HepG2 (cell line): ENCODE data around the gene UBE2J1. TPM values are rescaled to one million over a fixed set of nuclear protein-coding genes. Genes with fewer than 3 reads are reported as not detected.

Experiments used
- ATAC-seq: fragments of 200-7000 bp; cut with Tn5 transposase; 3 replicates; pipeline ENCODE4 v1.9.1; 2020; ENCODE audit warnings: mild to moderate bottlenecking, moderate library complexity
- BruUV-seq: library from RNA; stranded (reverse); fragments of 400-500 nt; replicated peaks from 2 replicates; lab custom pipeline; 2021; lab: Mats Ljungman, UMichigan
- CTCF ChIA-PET: fragments of 300-600 bp; formaldehyde crosslinking; extraction: SDS; loops from one replicate; lab custom pipeline; 2021; ENCODE audit warnings: low total read pairs, inconsistent platforms, low intra/inter-chr PET ratio; lab: Yijun Ruan, JAX
- POLR2A ChIA-PET: fragments of 350-600 bp; sonication (Branson Sonifier 250); formaldehyde crosslinking; loops from one replicate; lab custom pipeline; 2020; ENCODE audit warnings: antibody characterized with exemption, inconsistent platforms; lab: Yijun Ruan, JAX
- DNase-seq: peaks from one replicate; pipeline ENCODE4 v3.0.0-alpha.2; 2015; ENCODE audit warnings: low spot score
- FAIRE-seq: peaks from 3 replicates; lab custom pipeline; 2011; peaks lifted over from hg19 to GRCh38; lab: Jason Lieb, UNC
- H2AFZ ChIP-seq: one replicate; pipeline ENCODE4 v1.6.1; 2011; ENCODE audit warnings: low read length, inconsistent platforms
- H3K27ac ChIP-seq: fragments of 300-600 bp; 3 replicates; pipeline ENCODE4 v1.8.0; 2011; ENCODE audit warnings: mixed run types, mild to moderate bottlenecking, mixed read lengths, low read length, inconsistent platforms; ENCODE audit not compliant: insufficient read depth; ENCODE audit errors: extremely low read length
- H3K27me3 ChIP-seq, 2 experiments: fragments of 200-600 bp in 1 of 2; 2 replicates in 1 of 2; 3 replicates in 1 of 2; pipeline versions ENCODE4 v1.6.0 to v1.8.0; 2011; ENCODE audit warnings: low read length in 2 of 2, mild to moderate bottlenecking in 2 of 2, moderate library complexity in 2 of 2, inconsistent platforms in 1 of 2; ENCODE audit not compliant: insufficient read depth in 2 of 2, control insufficient read depth in 1 of 2
- H3K36me3 ChIP-seq, 2 experiments: fragments of 200-600 bp in 1 of 2; replicated peaks in 1 of 2; 2 replicates in 1 of 2; 3 replicates in 1 of 2; pipeline versions ENCODE4 v1.5.1 to v1.8.0; 2011; ENCODE audit warnings: low read length in 2 of 2, inconsistent platforms in 1 of 2; ENCODE audit not compliant: insufficient read depth in 2 of 2, control insufficient read depth in 1 of 2
- H3K4me1 ChIP-seq: 2 replicates; pipeline ENCODE4 v1.5.1; 2012; ENCODE audit warnings: low read length, inconsistent platforms; ENCODE audit not compliant: insufficient read depth
- H3K4me2 ChIP-seq: 2 replicates; pipeline ENCODE4 v1.6.0; 2011; ENCODE audit warnings: low read depth, low read length, inconsistent platforms
- H3K4me3 ChIP-seq, 3 experiments: fragments of 200-600 bp in 1 of 3; sonication (generic), shearing (Covaris generic) in 1 of 3; replicated peaks in 1 of 3; 2 replicates each; pipeline ENCODE4 v1.5.1; 2011 to 2016; ENCODE audit warnings: low read length in 3 of 3, inconsistent platforms in 2 of 3, low read depth in 2 of 3, mild to moderate bottlenecking in 2 of 3, control low read depth in 1 of 3, mixed read lengths in 1 of 3; ENCODE audit not compliant: insufficient read depth in 1 of 3
- H3K79me2 ChIP-seq: one replicate; pipeline ENCODE4 v1.6.1; 2011; ENCODE audit warnings: low read length, inconsistent platforms; ENCODE audit not compliant: insufficient read depth
- H3K9ac ChIP-seq: 2 replicates; pipeline ENCODE4 v1.6.0; 2011; ENCODE audit warnings: mild to moderate bottlenecking, low read depth, low read length, inconsistent platforms; ENCODE audit not compliant: insufficient read depth
- H3K9me3 ChIP-seq: 2 replicates; pipeline ENCODE4 v1.5.1; 2012; ENCODE audit warnings: mild to moderate bottlenecking, low read length
- H4K20me1 ChIP-seq: 2 replicates; pipeline ENCODE4 v1.6.0; 2011; ENCODE audit warnings: inconsistent platforms, mild to moderate bottlenecking, low read length, moderate library complexity; ENCODE audit not compliant: insufficient read depth
- KDM6A ChIP-seq: IDR thresholded peaks from 2 replicates; pipeline ENCODE4 v1.6.1; 2016; ENCODE audit warnings: low read depth
- NFE2 ChIP-seq: sonication (generic); formaldehyde crosslinking; IDR thresholded peaks from 2 replicates; pipeline ENCODE4 v1.4.0; 2020; ENCODE audit warnings: missing genetic modification reagents
- PHF5A ChIP-seq: IDR thresholded peaks from one replicate; pipeline ENCODE4 v1.6.1; 2018; ENCODE audit warnings: low read depth, missing genetic modification reagents; ENCODE audit not compliant: unreplicated experiment
- PRPF4 ChIP-seq: fragments of 200-400 bp; formaldehyde crosslinking; IDR thresholded peaks from 2 replicates; pipeline ENCODE4 v1.6.1; 2016; ENCODE audit warnings: low read length, low read depth; ENCODE audit not compliant: poor library complexity, severe bottlenecking
- TBX2 ChIP-seq: sonication (generic); formaldehyde crosslinking; IDR thresholded peaks from 2 replicates; pipeline ENCODE4 v1.5.0; 2020; ENCODE audit warnings: missing genetic modification reagents, mild to moderate bottlenecking, borderline replicate concordance
- ZFYVE20 ChIP-seq: sonication (generic); formaldehyde crosslinking; IDR thresholded peaks from 2 replicates; pipeline ENCODE4 v1.8.0; 2023; ENCODE audit warnings: low read depth, mild to moderate bottlenecking, moderate library complexity, missing genetic modification reagents, borderline replicate concordance
- ZNF432 ChIP-seq: sonication (generic); formaldehyde crosslinking; IDR thresholded peaks from 2 replicates; pipeline ENCODE4 v1.5.0; 2020; ENCODE audit warnings: missing genetic modification reagents, mild to moderate bottlenecking, borderline replicate concordance
- ZNF674 ChIP-seq: sonication (generic); formaldehyde crosslinking; IDR thresholded peaks from 2 replicates; pipeline ENCODE4 v1.5.0; 2020; ENCODE audit warnings: low read depth, mild to moderate bottlenecking, missing genetic modification reagents
- WGBS: methylation state at CpG from one replicate; pipeline ENCODE4 v1.1.6; 2017; ENCODE audit warnings: low lambda C conversion rate; 5-methylcytosine and 5-hydroxymethylcytosine counted together
- in situ Hi-C: cut with HindIII; loops from 2 replicates; pipeline ENCODE4 v1.10.0; 2017; ENCODE audit warnings: low pct_unique_long_range_greater_than_20kb; ENCODE audit not compliant: extremely low pct_ligation_motif_present
- intact Hi-C: fragments of 100-400 bp; cut with micrococcal nuclease; formaldehyde crosslinking; loops from one replicate; pipeline ENCODE4 v1.10.0; 2022; ENCODE audit not compliant: unreplicated experiment
- polyA plus RNA-seq, 8 experiments: library from polyadenylated mRNA; depleted of rRNA in 3 of 8; stranded (reverse) in 7 of 8; unstranded in 1 of 8; fragments of >200 nt; fragmentation: Illumina TruSeq in 4 of 8; extraction: Trizol in 4 of 8; gene quantifications; 2 replicates each; pipeline versions ENCODE4 v1.2.1 to v1.2.3, GENCODE V29; 2011 to 2016; ENCODE audit warnings: low read depth in 4 of 8, missing spikeins in 1 of 8, mixed read lengths in 1 of 8; ENCODE audit not compliant: insufficient read depth in 1 of 8
- total RNA-seq, 5 experiments: library from RNA; depleted of rRNA; stranded (reverse); fragments of >200 nt; fragmentation: Illumina TruSeq; extraction: Trizol; gene quantifications; 2 replicates each; pipeline ENCODE4 v1.2.3, GENCODE V29; 2016; ENCODE audit warnings: low read depth in 1 of 5
- TF ChIP-seq, protein P1 (sequence below): IDR thresholded peaks from 2 replicates; pipeline ENCODE4 v1.6.1; 2016; ENCODE audit warnings: control low read depth
- TF ChIP-seq, protein P2 (sequence below): sonication (generic); formaldehyde crosslinking; IDR thresholded peaks from 2 replicates; pipeline ENCODE4 v1.4.0; 2020; ENCODE audit warnings: mild to moderate bottlenecking, missing genetic modification reagents, borderline replicate concordance
- TF ChIP-seq, protein P3 (sequence below): sonication (generic); formaldehyde crosslinking; IDR thresholded peaks from 2 replicates; pipeline ENCODE4 v1.8.0; 2022; ENCODE audit warnings: mild to moderate bottlenecking, missing genetic modification reagents

UBE2J1 gene
- total and polyA plus RNA-seq, 2 of the 13 experiments (the other 11 are each of a cell fraction or from before 2014, with no cell fraction given): 19.3 to 24.6 TPM

DNA sequence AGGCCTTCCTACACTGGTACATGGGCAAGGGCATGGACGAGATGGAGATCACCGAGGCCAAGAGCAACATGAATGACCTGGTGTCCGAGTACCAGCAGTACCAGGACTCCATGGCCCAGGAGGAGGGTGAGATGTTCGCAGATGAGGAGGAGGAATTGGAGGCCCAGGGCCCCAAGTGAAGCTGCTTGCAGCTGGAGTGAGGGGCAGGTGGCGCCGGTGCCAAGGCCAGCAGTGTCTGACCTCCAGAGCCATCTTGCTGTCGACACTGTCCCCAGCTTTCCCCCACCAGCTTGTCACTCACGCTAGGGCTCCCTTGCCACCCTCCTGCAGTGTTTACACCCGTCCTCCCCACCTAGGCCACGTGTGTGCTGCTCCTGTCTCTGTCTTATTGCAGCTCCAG, 49.6 kb downstream of the UBE2J1 start:
- TF ChIP-seq ZFYVE20 (CRISPR knock-in tag) (no peak), PHF5A (no peak)
- BruUV-seq: no TSS peak
- 13% methylated on average over 4 of the region's 10 CpGs for WGBS
- no peak for FAIRE-seq
- no peak overlapping the region for H3K9ac ChIP-seq
- H3K79me2 ChIP-seq: no peaks in the 10 kb centered on the region
- H3K4me2 ChIP-seq: no peak overlapping the region
- H3K27ac ChIP-seq: no peak overlapping the region
- no peak for ATAC-seq
- H3K4me3 ChIP-seq: no peak overlapping the region
- CTCF ChIA-PET: no interaction called here
- peaks cover 13% of the 10 kb centered on the region for H3K4me1 ChIP-seq
- H4K20me1 ChIP-seq: no peaks in the 10 kb centered on the region
- in situ Hi-C loops (no loop called here), intact Hi-C loops (no loop called here)
- no peak for DNase-seq
- POLR2A ChIA-PET: no interaction called here
- H2AFZ ChIP-seq: no peak overlapping the region
- no peaks in the 10 kb centered on the region for H3K36me3 ChIP-seq
- H3K9me3 ChIP-seq: no peaks in the 10 kb centered on the region
- peaks cover 0 to 1% of the 10 kb centered on the region in 2 experiments; a peak in 1 of 5 replicates for H3K27me3 ChIP-seq

DNA sequence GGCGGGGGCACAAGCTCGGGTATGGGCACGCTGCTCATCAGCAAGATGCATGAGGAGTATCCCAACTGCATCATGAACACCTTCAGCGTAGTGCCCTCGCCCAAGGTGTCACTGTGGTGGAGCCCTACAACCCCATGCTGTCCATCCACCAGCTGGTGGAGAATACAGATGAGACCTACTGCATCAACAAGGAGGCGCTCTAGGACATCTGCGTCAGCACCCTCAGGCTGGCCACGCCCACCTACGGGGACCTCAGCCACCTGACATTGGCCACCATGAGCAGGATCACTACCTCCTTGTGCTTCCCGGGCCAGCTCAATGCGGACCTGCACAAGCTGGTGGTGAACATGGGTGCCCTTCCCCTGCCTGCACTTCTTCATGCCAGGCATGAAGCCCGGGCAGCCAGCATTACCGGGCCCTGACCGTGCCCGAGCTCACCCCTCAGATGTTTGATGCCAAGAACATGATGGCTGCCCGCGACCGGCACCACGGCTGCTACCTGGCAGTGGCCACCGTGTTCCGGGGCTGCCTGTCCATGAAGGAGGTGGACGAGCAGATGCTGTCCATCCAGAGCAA, 50.2 kb downstream of the UBE2J1 start:
- FAIRE-seq: no peak
- ChIA-PET CTCF (no interaction called here), POLR2A (no interaction called here)
- H3K4me1 ChIP-seq: peaks cover 17% of the 10 kb centered on the region
- in situ Hi-C loops: no loop called here
- no peaks in the 10 kb centered on the region for H3K9me3 ChIP-seq
- no peaks in the 10 kb centered on the region for H3K36me3 ChIP-seq
- no peak overlapping the region for H3K4me3 ChIP-seq
- intact Hi-C loops: no loop called here
- no peak for DNase-seq
- ATAC-seq: no peak; the same call in 1 of the 3 replicates
- H3K4me2 ChIP-seq: no peak overlapping the region
- no peaks in the 10 kb centered on the region for H3K79me2 ChIP-seq
- BruUV-seq: no TSS peak
- no peak overlapping the region for H3K9ac ChIP-seq
- H3K27ac ChIP-seq: no peak overlapping the region
- H3K27me3 ChIP-seq: peaks cover 0 to 1% of the 10 kb centered on the region in 2 experiments; a peak in 1 of 5 replicates
- no peak overlapping the region for H2AFZ ChIP-seq
- WGBS: 44% methylated on average over 10 of the region's 22 CpGs
- H4K20me1 ChIP-seq: no peaks in the 10 kb centered on the region
- TF ChIP-seq TBX2 (CRISPR knock-in tag) (no peak), NFE2 (CRISPR knock-in tag) (no peak), ZNF432 (CRISPR knock-in tag) (no peak), ZNF674 (CRISPR knock-in tag) (no peak), KDM6A (no peak), PRPF4 (no peak)
- TF ChIP-seq, protein P1, sequence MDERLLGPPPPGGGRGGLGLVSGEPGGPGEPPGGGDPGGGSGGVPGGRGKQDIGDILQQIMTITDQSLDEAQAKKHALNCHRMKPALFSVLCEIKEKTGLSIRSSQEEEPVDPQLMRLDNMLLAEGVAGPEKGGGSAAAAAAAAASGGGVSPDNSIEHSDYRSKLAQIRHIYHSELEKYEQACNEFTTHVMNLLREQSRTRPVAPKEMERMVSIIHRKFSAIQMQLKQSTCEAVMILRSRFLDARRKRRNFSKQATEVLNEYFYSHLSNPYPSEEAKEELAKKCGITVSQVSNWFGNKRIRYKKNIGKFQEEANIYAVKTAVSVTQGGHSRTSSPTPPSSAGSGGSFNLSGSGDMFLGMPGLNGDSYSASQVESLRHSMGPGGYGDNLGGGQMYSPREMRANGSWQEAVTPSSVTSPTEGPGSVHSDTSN: no peak
- TF ChIP-seq, protein P2, sequence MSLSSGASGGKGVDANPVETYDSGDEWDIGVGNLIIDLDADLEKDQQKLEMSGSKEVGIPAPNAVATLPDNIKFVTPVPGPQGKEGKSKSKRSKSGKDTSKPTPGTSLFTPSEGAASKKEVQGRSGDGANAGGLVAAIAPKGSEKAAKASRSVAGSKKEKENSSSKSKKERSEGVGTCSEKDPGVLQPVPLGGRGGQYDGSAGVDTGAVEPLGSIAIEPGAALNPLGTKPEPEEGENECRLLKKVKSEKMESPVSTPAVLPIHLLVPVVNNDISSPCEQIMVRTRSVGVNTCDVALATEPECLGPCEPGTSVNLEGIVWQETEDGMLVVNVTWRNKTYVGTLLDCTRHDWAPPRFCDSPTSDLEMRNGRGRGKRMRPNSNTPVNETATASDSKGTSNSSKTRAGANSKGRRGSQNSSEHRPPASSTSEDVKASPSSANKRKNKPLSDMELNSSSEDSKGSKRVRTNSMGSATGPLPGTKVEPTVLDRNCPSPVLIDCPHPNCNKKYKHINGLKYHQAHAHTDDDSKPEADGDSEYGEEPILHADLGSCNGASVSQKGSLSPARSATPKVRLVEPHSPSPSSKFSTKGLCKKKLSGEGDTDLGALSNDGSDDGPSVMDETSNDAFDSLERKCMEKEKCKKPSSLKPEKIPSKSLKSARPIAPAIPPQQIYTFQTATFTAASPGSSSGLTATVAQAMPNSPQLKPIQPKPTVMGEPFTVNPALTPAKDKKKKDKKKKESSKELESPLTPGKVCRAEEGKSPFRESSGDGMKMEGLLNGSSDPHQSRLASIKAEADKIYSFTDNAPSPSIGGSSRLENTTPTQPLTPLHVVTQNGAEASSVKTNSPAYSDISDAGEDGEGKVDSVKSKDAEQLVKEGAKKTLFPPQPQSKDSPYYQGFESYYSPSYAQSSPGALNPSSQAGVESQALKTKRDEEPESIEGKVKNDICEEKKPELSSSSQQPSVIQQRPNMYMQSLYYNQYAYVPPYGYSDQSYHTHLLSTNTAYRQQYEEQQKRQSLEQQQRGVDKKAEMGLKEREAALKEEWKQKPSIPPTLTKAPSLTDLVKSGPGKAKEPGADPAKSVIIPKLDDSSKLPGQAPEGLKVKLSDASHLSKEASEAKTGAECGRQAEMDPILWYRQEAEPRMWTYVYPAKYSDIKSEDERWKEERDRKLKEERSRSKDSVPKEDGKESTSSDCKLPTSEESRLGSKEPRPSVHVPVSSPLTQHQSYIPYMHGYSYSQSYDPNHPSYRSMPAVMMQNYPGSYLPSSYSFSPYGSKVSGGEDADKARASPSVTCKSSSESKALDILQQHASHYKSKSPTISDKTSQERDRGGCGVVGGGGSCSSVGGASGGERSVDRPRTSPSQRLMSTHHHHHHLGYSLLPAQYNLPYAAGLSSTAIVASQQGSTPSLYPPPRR: no peak
- TF ChIP-seq, protein P3, sequence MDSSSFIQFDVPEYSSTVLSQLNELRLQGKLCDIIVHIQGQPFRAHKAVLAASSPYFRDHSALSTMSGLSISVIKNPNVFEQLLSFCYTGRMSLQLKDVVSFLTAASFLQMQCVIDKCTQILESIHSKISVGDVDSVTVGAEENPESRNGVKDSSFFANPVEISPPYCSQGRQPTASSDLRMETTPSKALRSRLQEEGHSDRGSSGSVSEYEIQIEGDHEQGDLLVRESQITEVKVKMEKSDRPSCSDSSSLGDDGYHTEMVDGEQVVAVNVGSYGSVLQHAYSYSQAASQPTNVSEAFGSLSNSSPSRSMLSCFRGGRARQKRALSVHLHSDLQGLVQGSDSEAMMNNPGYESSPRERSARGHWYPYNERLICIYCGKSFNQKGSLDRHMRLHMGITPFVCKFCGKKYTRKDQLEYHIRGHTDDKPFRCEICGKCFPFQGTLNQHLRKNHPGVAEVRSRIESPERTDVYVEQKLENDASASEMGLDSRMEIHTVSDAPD: no peak
